ENCODE measurements around the gene NOC4L.

The NOC4L gene

DNA sequence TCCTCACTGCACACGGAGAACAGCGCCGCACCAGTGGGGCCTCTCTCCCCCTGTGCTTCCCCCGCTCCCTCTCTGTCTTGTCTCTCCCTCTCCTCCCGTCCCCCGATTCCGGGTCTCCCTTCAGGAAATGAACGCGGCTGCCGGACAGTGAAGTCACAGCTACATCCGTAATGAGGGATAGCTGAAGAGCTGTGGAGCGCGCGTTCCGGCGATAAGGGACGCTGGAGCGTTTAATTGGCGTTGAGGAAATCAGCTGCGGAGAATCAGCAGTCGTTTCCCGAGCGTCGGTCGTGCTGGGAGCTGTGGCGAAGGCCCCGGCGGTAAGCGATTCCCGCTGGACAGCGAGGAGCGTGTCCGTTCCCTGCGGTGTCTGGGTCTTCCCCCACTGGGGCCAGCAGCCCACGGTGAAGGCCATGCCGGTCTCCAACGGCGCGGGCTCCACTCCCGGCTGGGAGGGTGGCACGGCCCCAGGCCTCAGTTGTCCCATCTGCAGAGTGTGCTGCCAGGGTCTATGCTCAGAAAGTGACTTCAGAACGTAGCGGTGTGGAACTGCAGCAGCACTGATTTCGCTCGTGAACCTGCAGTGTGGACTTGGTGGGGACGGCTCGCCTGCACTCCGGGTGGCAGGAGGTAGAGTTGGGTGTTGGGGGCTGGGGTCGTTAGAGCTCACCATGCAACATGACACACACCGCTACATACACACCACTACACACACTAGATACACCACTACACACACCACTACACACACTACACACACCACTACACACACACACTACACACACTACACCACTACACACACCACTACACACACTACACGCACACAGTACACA lies 10.9 kb downstream of the NOC4L start:
- TF ChIP-seq, protein P1, sequence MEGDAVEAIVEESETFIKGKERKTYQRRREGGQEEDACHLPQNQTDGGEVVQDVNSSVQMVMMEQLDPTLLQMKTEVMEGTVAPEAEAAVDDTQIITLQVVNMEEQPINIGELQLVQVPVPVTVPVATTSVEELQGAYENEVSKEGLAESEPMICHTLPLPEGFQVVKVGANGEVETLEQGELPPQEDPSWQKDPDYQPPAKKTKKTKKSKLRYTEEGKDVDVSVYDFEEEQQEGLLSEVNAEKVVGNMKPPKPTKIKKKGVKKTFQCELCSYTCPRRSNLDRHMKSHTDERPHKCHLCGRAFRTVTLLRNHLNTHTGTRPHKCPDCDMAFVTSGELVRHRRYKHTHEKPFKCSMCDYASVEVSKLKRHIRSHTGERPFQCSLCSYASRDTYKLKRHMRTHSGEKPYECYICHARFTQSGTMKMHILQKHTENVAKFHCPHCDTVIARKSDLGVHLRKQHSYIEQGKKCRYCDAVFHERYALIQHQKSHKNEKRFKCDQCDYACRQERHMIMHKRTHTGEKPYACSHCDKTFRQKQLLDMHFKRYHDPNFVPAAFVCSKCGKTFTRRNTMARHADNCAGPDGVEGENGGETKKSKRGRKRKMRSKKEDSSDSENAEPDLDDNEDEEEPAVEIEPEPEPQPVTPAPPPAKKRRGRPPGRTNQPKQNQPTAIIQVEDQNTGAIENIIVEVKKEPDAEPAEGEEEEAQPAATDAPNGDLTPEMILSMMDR (IDR thresholded peaks at IDR 0.05; ENCODE audit: insufficient read depth, low read length, poor library complexity, severe bottlenecking): no peak
- Histone ChIP-seq H3K27me3 (replicated peaks; ENCODE audit: control insufficient read depth, insufficient read depth, low read length) (no peaks in the 10 kb centered on the region), H3K36me3 (ENCODE audit: control insufficient read depth, insufficient read depth, low read length) (peaks cover 13% of the 10 kb centered on the region), H3K4me3 (replicated peaks; ENCODE audit: low read depth, low read length) (no peak overlapping the region)
- peak; percentile 41 for DNase-seq (ENCODE audit: extremely low read depth, insufficient read length)

DNA sequence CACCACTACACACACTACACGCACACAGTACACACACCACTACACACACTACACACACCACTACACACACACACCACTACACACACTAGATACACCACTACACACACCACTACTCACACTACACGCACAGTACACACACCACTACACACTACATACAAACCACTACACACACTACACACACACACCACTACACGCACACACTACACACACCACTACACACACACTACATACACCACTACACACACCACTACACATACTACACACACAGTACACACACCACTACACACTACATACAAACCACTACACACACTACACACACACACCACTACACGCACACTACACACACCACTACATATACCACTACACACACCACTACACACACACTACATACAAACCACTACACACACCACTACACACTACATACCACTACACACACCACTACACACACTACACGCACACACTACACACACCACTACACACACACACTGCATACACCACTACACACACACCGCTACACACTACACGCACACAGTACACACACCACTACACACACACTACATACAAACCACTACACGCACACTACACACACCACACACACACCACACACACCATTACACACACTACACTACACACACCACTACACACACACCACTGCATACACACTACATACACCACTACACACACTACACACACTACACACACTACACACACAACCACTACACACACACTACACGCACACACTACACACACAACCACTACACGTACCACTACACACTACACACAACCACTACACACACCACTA lies 11.7 kb downstream of the NOC4L start:
- H3K27me3 ChIP-seq (replicated peaks; ENCODE audit: control insufficient read depth, insufficient read depth, low read length): no peaks in the 10 kb centered on the region
- peaks cover 13% of the 10 kb centered on the region for H3K36me3 ChIP-seq (ENCODE audit: control insufficient read depth, insufficient read depth, low read length)
- DNase-seq (ENCODE audit: extremely low read depth, insufficient read length): no peak
- no peak overlapping the region for H3K4me3 ChIP-seq (replicated peaks; ENCODE audit: low read depth, low read length)
- TF ChIP-seq, protein P1 (IDR thresholded peaks at IDR 0.05; ENCODE audit: insufficient read depth, low read length, poor library complexity, severe bottlenecking): no peak

DNA sequence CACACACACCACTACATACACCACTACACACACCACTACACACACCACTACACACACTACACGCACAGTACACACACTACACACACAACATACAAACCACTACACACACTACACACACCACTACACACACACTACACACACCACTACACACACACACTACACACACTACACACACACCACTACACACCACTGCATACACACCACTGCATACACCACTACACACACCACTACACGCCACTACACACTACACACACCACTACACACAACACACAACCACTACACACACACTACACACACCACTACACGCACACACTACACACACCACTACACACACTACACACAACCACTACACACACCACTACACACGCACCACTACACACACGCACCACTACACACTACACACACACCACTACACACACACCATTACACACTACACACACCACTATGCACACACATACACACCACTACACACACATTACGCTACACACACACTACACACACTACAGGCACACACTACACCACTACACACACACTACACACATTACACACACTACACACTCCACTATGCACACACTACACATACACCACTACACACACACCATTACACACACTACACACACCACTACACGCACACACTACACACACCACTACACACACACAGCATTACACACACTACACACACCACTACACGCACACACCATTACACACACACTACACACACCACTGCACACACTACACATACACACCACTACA lies 12.5 kb downstream of the NOC4L start:
- TF ChIP-seq, protein P1 (IDR thresholded peaks at IDR 0.05; ENCODE audit: insufficient read depth, low read length, poor library complexity, severe bottlenecking): no peak
- Histone ChIP-seq H3K4me3 (replicated peaks; ENCODE audit: low read depth, low read length) (no peak overlapping the region), H3K27me3 (replicated peaks; ENCODE audit: control insufficient read depth, insufficient read depth, low read length) (no peaks in the 10 kb centered on the region), H3K36me3 (ENCODE audit: control insufficient read depth, insufficient read depth, low read length) (peaks cover 13% of the 10 kb centered on the region)
- DNase-seq (ENCODE audit: extremely low read depth, insufficient read length): no peak

DNA sequence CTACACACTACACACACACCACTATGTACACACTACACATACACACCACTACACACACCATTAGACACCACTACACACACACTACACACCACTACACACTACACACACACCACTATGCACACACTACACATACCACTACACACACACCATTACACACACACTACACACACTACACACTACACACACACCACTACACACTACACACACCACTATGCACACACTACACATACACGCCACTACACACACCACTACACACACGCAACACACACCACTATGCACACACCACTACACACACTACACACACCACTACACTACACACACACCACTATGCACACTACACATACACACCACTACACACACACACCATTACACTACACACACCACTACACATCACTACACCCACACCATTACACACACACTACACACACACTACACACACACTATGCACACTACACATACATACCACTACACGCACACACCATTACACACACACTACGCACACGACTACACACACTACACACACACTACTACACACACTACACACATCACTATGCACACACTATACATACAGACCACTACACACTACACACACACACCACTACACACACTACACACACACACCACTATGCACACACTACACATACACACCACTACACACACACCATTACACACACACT lies 13.6 kb downstream of the NOC4L start:
- peaks cover 13% of the 10 kb centered on the region for H3K36me3 ChIP-seq (ENCODE audit: control insufficient read depth, insufficient read depth, low read length)
- TF ChIP-seq, protein P1 (IDR thresholded peaks at IDR 0.05; ENCODE audit: insufficient read depth, low read length, poor library complexity, severe bottlenecking): no peak
- no peak overlapping the region for H3K4me3 ChIP-seq (replicated peaks; ENCODE audit: low read depth, low read length)
- no peaks in the 10 kb centered on the region for H3K27me3 ChIP-seq (replicated peaks; ENCODE audit: control insufficient read depth, insufficient read depth, low read length)
- no peak for DNase-seq (ENCODE audit: extremely low read depth, insufficient read length)
